Loucy (cell line): ENCODE measurements around the gene TMEM185A.

ENCODE experiments used
- H2AFZ ChIP-seq: fragments of 200-600 bp; sonication (generic); 2 replicates; pipeline ENCODE4 v1.6.0; 2016; ENCODE audit warnings: antibody characterized with exemption, mild to moderate bottlenecking, low read length, moderate library complexity
- H3F3A ChIP-seq: fragments of 200-600 bp; 2 replicates; pipeline ENCODE4 v1.6.0; 2016; ENCODE audit warnings: antibody characterized with exemption, low read depth, mild to moderate bottlenecking
- H3K27me3 ChIP-seq: fragments of 200-600 bp; sonication (generic); 2 replicates; pipeline ENCODE4 v1.6.1; 2014; ENCODE audit warnings: low read length, mild to moderate bottlenecking; ENCODE audit not compliant: insufficient read depth, poor library complexity, severe bottlenecking
- H3K36me3 ChIP-seq: fragments of 200-600 bp; sonication (generic); 2 replicates; pipeline ENCODE4 v1.6.1; 2016; ENCODE audit warnings: low read length; ENCODE audit not compliant: insufficient read depth
- H3K4me1 ChIP-seq: fragments of 200-600 bp; sonication (generic); 2 replicates; pipeline ENCODE4 v1.5.1; 2014; ENCODE audit warnings: low read length, mild to moderate bottlenecking; ENCODE audit not compliant: insufficient read depth, poor library complexity, severe bottlenecking
- H3K4me2 ChIP-seq: fragments of 200-600 bp; sonication (generic); 2 replicates; pipeline ENCODE4 v1.6.0; 2014; ENCODE audit warnings: antibody characterized with exemption, low read length, low read depth, mild to moderate bottlenecking; ENCODE audit not compliant: poor library complexity, severe bottlenecking
- H3K4me3 ChIP-seq: fragments of 200-600 bp; sonication (generic); 2 replicates; pipeline ENCODE4 v1.5.1; 2014; ENCODE audit warnings: low read length, mild to moderate bottlenecking, mixed read lengths; ENCODE audit not compliant: poor library complexity, severe bottlenecking
- H3K79me2 ChIP-seq: fragments of 200-600 bp; sonication (generic); 2 replicates; pipeline ENCODE4 v1.6.1; 2014; ENCODE audit warnings: low read length; ENCODE audit not compliant: insufficient read depth
- H3K9ac ChIP-seq: fragments of 200-600 bp; sonication (generic); 2 replicates; pipeline ENCODE4 v1.6.0; 2014; ENCODE audit warnings: mild to moderate bottlenecking, low read depth, low read length, moderate library complexity; ENCODE audit not compliant: poor library complexity, severe bottlenecking
- H3K9me2 ChIP-seq: fragments of 200-600 bp; sonication (generic); replicated peaks from 2 replicates; pipeline ENCODE4 v1.6.1; 2016; ENCODE audit warnings: low read depth, low read length, mixed read lengths
- H3K9me3 ChIP-seq: fragments of 200-600 bp; sonication (generic); 2 replicates; pipeline ENCODE4 v1.6.1; 2014; ENCODE audit warnings: mild to moderate bottlenecking, antibody characterized with exemption, low read length, low read depth; ENCODE audit not compliant: insufficient read depth
- H4K20me1 ChIP-seq: fragments of 200-600 bp; sonication (generic); 2 replicates; pipeline ENCODE4 v1.6.0; 2014; ENCODE audit warnings: antibody characterized with exemption, low read length, mild to moderate bottlenecking; ENCODE audit not compliant: insufficient read depth, poor library complexity, severe bottlenecking
- EZH2phosphoT487 ChIP-seq: fragments of 200-600 bp; IDR thresholded peaks from 2 replicates; pipeline ENCODE4 v1.6.1; 2018; ENCODE audit warnings: antibody characterized with exemption, mild to moderate bottlenecking, moderate library complexity, borderline replicate concordance
- TF ChIP-seq, protein P1 (sequence below): fragments of 200-600 bp; sonication (generic); conservative IDR thresholded peaks from 2 replicates; pipeline ENCODE4 v1.5.1; 2014; ENCODE audit warnings: mild to moderate bottlenecking, antibody characterized with exemption, low read length

TMEM185A gene

DNA sequence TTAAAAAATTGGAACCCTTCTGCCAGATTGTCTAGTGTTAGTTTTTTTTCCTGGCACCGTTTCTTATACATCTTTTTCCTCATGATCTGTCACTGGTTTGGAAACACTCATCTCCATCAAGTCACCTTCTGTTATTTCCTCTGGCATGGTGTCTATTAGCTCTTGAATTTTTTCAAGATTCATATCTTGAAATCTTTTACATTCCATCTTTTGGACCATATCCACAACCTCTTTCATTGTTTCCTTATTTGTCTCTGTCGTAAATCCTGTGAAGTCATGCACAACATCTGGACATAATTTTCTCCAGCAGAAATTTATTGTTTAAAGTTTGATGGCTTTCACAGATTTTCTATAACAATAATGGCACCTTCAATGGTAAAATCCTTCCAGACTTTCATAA lies 10.2 kb upstream of the TMEM185A start:
- Histone ChIP-seq H4K20me1 (no peaks in the 10 kb centered on the region), H3F3A (no peaks in the 10 kb centered on the region), H3K27me3 (no peaks in the 10 kb centered on the region), H3K79me2 (no peaks in the 10 kb centered on the region), H3K36me3 (no peaks in the 10 kb centered on the region), H3K9me2 (no peaks in the 10 kb centered on the region), H3K9me3 (no peaks in the 10 kb centered on the region), H3K9ac (no peak overlapping the region), H3K4me1 (no peaks in the 10 kb centered on the region), H2AFZ (no peak overlapping the region), H3K4me3 (no peak overlapping the region), H3K4me2 (no peak overlapping the region)
- TF ChIP-seq EZH2phosphoT487, result no peak
- TF ChIP-seq, protein P1, sequence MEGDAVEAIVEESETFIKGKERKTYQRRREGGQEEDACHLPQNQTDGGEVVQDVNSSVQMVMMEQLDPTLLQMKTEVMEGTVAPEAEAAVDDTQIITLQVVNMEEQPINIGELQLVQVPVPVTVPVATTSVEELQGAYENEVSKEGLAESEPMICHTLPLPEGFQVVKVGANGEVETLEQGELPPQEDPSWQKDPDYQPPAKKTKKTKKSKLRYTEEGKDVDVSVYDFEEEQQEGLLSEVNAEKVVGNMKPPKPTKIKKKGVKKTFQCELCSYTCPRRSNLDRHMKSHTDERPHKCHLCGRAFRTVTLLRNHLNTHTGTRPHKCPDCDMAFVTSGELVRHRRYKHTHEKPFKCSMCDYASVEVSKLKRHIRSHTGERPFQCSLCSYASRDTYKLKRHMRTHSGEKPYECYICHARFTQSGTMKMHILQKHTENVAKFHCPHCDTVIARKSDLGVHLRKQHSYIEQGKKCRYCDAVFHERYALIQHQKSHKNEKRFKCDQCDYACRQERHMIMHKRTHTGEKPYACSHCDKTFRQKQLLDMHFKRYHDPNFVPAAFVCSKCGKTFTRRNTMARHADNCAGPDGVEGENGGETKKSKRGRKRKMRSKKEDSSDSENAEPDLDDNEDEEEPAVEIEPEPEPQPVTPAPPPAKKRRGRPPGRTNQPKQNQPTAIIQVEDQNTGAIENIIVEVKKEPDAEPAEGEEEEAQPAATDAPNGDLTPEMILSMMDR, result no peak

DNA sequence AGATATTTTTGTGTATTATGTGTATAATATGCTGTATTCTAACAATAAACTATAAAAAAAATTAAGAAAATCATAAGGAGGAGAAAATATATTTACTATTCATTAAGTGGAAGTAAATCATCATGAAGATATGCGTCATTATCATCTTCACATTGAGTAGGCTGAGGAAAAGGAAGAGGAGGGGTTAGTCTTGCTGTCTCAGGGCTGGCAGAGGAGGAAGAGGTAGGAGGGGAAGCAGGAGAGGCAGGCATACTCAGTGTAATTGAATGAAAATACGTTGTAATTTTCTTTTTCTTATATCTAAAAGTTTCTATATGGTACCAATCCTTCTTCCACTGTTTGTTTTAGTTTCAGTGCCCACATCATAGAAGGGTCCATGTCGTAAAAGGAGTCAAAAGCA lies 9.8 kb upstream of the TMEM185A start:
- Histone ChIP-seq H3K79me2 (no peaks in the 10 kb centered on the region), H3K9me2 (no peaks in the 10 kb centered on the region), H3K4me2 (no peak overlapping the region), H2AFZ (no peak overlapping the region), H4K20me1 (no peaks in the 10 kb centered on the region), H3K27me3 (no peaks in the 10 kb centered on the region), H3K36me3 (no peaks in the 10 kb centered on the region), H3F3A (no peaks in the 10 kb centered on the region), H3K9me3 (no peaks in the 10 kb centered on the region), H3K9ac (no peak overlapping the region), H3K4me3 (no peak overlapping the region), H3K4me1 (no peaks in the 10 kb centered on the region)
- TF ChIP-seq, protein P1, result no peak
- TF ChIP-seq EZH2phosphoT487, result no peak

DNA sequence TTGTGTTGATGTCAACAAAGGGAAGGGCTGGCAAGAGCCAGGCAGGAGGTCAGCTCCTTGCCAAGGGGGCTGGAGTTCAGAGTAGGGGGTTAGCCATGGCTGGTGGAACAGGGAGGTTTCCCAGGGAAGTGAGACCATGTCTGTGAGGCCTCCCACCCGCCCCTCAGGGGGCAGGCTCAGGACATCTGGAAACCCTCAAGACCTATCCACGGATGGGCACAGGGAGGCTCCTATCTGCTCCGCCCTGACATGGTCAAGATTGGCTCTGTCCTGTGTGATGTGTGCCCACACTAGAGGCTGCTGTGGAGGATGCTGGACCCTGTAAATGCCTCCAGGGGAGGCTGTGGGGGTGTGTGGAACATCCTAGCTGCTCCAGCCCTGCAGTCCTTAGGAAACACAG lies 8.0 kb upstream of the TMEM185A start:
- H3K9ac ChIP-seq, result no peak overlapping the region
- H2AFZ ChIP-seq, result no peak overlapping the region
- TF ChIP-seq, protein P1, result no peak
- TF ChIP-seq EZH2phosphoT487, result no peak

More for the DNA sequence above, 8.0 kb upstream of the TMEM185A start:
- no peaks in the 10 kb centered on the region for H3F3A ChIP-seq
- no peaks in the 10 kb centered on the region for H3K9me3 ChIP-seq
- H3K9me2 ChIP-seq, result no peaks in the 10 kb centered on the region
- no peak overlapping the region for H3K4me2 ChIP-seq
- H4K20me1 ChIP-seq, result no peaks in the 10 kb centered on the region
- no peaks in the 10 kb centered on the region for H3K4me1 ChIP-seq
- no peaks in the 10 kb centered on the region for H3K36me3 ChIP-seq
- H3K4me3 ChIP-seq, result no peak overlapping the region
- H3K79me2 ChIP-seq, result no peaks in the 10 kb centered on the region
- no peaks in the 10 kb centered on the region for H3K27me3 ChIP-seq
